Endothelial cell of umbilical vein (primary cell): ENCODE measurements around the gene EFHC1. TPM values are rescaled to one million over a fixed set of nuclear protein-coding genes. Genes with fewer than 3 reads are reported as not detected.

Experiments used
- BruUV-seq: library from RNA; stranded (reverse); fragments of 400-500 nt; replicated peaks from 2 replicates; lab custom pipeline; 2021; lab: Mats Ljungman, UMichigan
- CTCF ChIA-PET: fragments of 300-600, 350-600 bp; sonication (Branson Sonifier 250); formaldehyde crosslinking; loops from one replicate; lab custom pipeline; 2021; ENCODE audit warnings: antibody characterized with exemption, inconsistent platforms; lab: Charles Lee
- POLR2A ChIA-PET: fragments of 300-600, 350-600 bp; sonication (Branson Sonifier 250); formaldehyde crosslinking; loops from one replicate; lab custom pipeline; 2021; ENCODE audit warnings: antibody characterized with exemption, inconsistent platforms; lab: Charles Lee
- DNase-seq: peaks from one replicate; pipeline ENCODE4 v3.0.0-alpha.2; 2011; ENCODE audit warnings: low read depth, low spot score
- FAIRE-seq: peaks from 2 replicates; lab custom pipeline; 2011; peaks lifted over from hg19 to GRCh38; lab: Jason Lieb, UNC
- H2AFZ ChIP-seq: 2 replicates; pipeline ENCODE4 v1.6.0; 2012; ENCODE audit warnings: low read depth, low read length, control low read depth, inconsistent platforms
- H3K27ac ChIP-seq: 2 replicates; pipeline ENCODE4 v1.5.1; 2011; ENCODE audit warnings: low read depth, mild to moderate bottlenecking, control low read depth, low read length, moderate library complexity; ENCODE audit not compliant: insufficient read depth
- H3K27me3 ChIP-seq, 2 experiments: 2 replicates each; pipeline versions ENCODE4 v1.6.0 to v1.6.1; 2011; ENCODE audit warnings: low read length in 2 of 2, mixed read lengths in 1 of 2; ENCODE audit not compliant: control insufficient read depth in 2 of 2, insufficient read depth in 2 of 2
- H3K36me3 ChIP-seq, 2 experiments: 2 replicates in 1 of 2; 3 replicates in 1 of 2; pipeline ENCODE4 v1.5.1; 2011; ENCODE audit warnings: low read length in 2 of 2, mild to moderate bottlenecking in 1 of 2, moderate library complexity in 1 of 2; ENCODE audit not compliant: control insufficient read depth in 2 of 2, insufficient read depth in 2 of 2; ENCODE audit errors: extremely low read depth in 1 of 2
- H3K4me1 ChIP-seq: 3 replicates; pipeline ENCODE4 v1.5.1; 2011; ENCODE audit warnings: mild to moderate bottlenecking, low read length; ENCODE audit not compliant: control insufficient read depth, insufficient read depth; ENCODE audit errors: extremely low read depth
- H3K4me2 ChIP-seq: 2 replicates; pipeline ENCODE4 v1.6.1; 2011; ENCODE audit warnings: low read length, control low read depth, mixed read lengths; ENCODE audit not compliant: insufficient read depth
- H3K4me3 ChIP-seq, 3 experiments: fragments of 200-600 bp in 1 of 3; sonication (generic), shearing (Covaris generic) in 1 of 3; replicated peaks in 1 of 3; 2 replicates each; pipeline ENCODE4 v1.5.1; 2011 to 2016; ENCODE audit warnings: control low read depth in 3 of 3, low read length in 3 of 3, mild to moderate bottlenecking in 2 of 3, inconsistent platforms in 1 of 3, low read depth in 1 of 3, moderate library complexity in 1 of 3; ENCODE audit not compliant: insufficient read depth in 1 of 3
- H3K79me2 ChIP-seq: 2 replicates; pipeline ENCODE4 v1.6.0; 2012; ENCODE audit warnings: low read length, inconsistent platforms; ENCODE audit not compliant: control insufficient read depth, insufficient read depth
- H3K9ac ChIP-seq: replicated peaks from 2 replicates; pipeline ENCODE3; 2011; ENCODE audit warnings: low read length, control low read depth; ENCODE audit not compliant: insufficient read depth; ENCODE audit errors: extremely low read depth
- H3K9me1 ChIP-seq: replicated peaks from 3 replicates; pipeline ENCODE4 v1.6.0; 2011; ENCODE audit warnings: mild to moderate bottlenecking, low read length; ENCODE audit not compliant: control insufficient read depth, insufficient read depth; ENCODE audit errors: extremely low read depth
- H3K9me3 ChIP-seq: replicated peaks from 2 replicates; pipeline ENCODE4 v1.5.1; 2012; ENCODE audit warnings: low read length, inconsistent platforms; ENCODE audit not compliant: control insufficient read depth, insufficient read depth
- H4K20me1 ChIP-seq: replicated peaks from 2 replicates; pipeline ENCODE3; 2011; ENCODE audit warnings: mild to moderate bottlenecking, low read length; ENCODE audit not compliant: control insufficient read depth, insufficient read depth; ENCODE audit errors: extremely low read depth
- EZH2 ChIP-seq: IDR thresholded peaks from 2 replicates; pipeline ENCODE4 v1.6.1; 2012; ENCODE audit warnings: borderline replicate concordance, low read depth, mild to moderate bottlenecking, moderate library complexity, low read length, inconsistent platforms; ENCODE audit not compliant: severe bottlenecking
- FOS ChIP-seq: IDR thresholded peaks from 2 replicates; pipeline ENCODE4 v1.6.1; 2011; ENCODE audit warnings: mild to moderate bottlenecking, low read length, moderate library complexity, borderline replicate concordance; ENCODE audit not compliant: insufficient read depth
- GATA2 ChIP-seq: IDR thresholded peaks from 2 replicates; pipeline ENCODE4 v1.7.0; 2011; ENCODE audit warnings: low read depth, mild to moderate bottlenecking, moderate library complexity, mixed read lengths, low read length; ENCODE audit not compliant: insufficient read length, insufficient read depth
- JUN ChIP-seq: IDR thresholded peaks from 2 replicates; pipeline ENCODE4 v1.6.1; 2011; ENCODE audit warnings: borderline replicate concordance, low read depth; ENCODE audit not compliant: insufficient read length, insufficient read depth
- MYC ChIP-seq: IDR thresholded peaks from one replicate; pipeline ENCODE4 v1.6.1; 2011; ENCODE audit warnings: mild to moderate bottlenecking, low read depth, low read length
- POLR2A ChIP-seq: IDR thresholded peaks from 2 replicates; pipeline ENCODE4 v1.6.1; 2012; ENCODE audit warnings: low read depth, mild to moderate bottlenecking, control low read depth, low read length
- POLR2AphosphoS5 ChIP-seq: IDR thresholded peaks from 2 replicates; pipeline ENCODE4 v1.6.1; 2012; ENCODE audit warnings: low read depth, mild to moderate bottlenecking, control low read depth, low read length, moderate library complexity; ENCODE audit not compliant: insufficient read depth
- dilution Hi-C: fragments of 300-500 bp; cut with MboI; formaldehyde crosslinking; loops from one replicate; pipeline ENCODE4 v1.15.0; 2019; ENCODE audit warnings: low sequenced_read_pairs; ENCODE audit not compliant: extremely low pct_ligation_motif_present
- intact Hi-C: fragments of 100-400 bp; cut with micrococcal nuclease; formaldehyde crosslinking; loops from one replicate; pipeline ENCODE4 v1.10.0; 2022
- polyA plus RNA-seq, 4 experiments: library from polyadenylated mRNA; depleted of rRNA in 3 of 4; stranded (reverse) in 3 of 4; unstranded in 1 of 4; fragments of >200 nt; gene quantifications; 2 replicates each; pipeline versions ENCODE4 v1.2.1 to v1.2.3, GENCODE V29; 2011 to 2012; ENCODE audit warnings: missing spikeins in 1 of 4
- total RNA-seq: library from RNA; stranded (reverse); gene quantifications from 2 replicates; pipeline ENCODE4 v1.2.3, GENCODE V29; 2021
- TF ChIP-seq, protein P1 (sequence below), 2 donors: IDR thresholded peaks; 1 replicate in 1 of 2; 2 replicates in 1 of 2; pipeline ENCODE4 v1.5.1; 2011; ENCODE audit warnings: low read length in 2 of 2, mild to moderate bottlenecking in 2 of 2, moderate library complexity in 2 of 2, control low read depth in 1 of 2, inconsistent platforms in 1 of 2, low read depth in 1 of 2; ENCODE audit not compliant: insufficient read depth in 1 of 2; ENCODE audit errors: extremely low read depth in 1 of 2
- TF ChIP-seq, protein P2 (sequence below): IDR thresholded peaks from 2 replicates; pipeline ENCODE4 v1.6.1; 2011; ENCODE audit not compliant: insufficient read depth, insufficient read length

The EFHC1 gene
- total and polyA plus RNA-seq, 2 donors (not counting 3 experiments of a cell fraction or from before 2014, with no cell fraction given), result 14.6 to 17.6 TPM

- H3K9me1 ChIP-seq, result no peaks in the 10 kb centered on the region
- no TSS peak for BruUV-seq
- intact Hi-C loops (no loop called here), dilution Hi-C loops (no loop called here)
- no peak overlapping the region for H3K4me2 ChIP-seq
- H3K9me3 ChIP-seq, result no peaks in the 10 kb centered on the region
- FAIRE-seq (no peak), DNase-seq (no peak)
- H3K4me1 ChIP-seq, result peaks cover 8% of the 10 kb centered on the region
- H4K20me1 ChIP-seq, result no peaks in the 10 kb centered on the region
- ChIA-PET CTCF (interaction anchor here (0.8 to 1.5 kb wide), 5 partner anchors 9 to 83 kb away, joined by 3 to 4 read pairs (median 4); no protein-coding TSS in a partner anchor), POLR2A (no interaction called here)
- H3K27ac ChIP-seq, result no peak overlapping the region
- H3K27me3 ChIP-seq, result no peaks in the 10 kb centered on the region
- TF ChIP-seq EZH2 (no peak), POLR2A (no peak), JUN (no peak), MYC (no peak), GATA2 (no peak), POLR2AphosphoS5 (no peak), FOS (no peak)
- TF ChIP-seq, protein P1, sequence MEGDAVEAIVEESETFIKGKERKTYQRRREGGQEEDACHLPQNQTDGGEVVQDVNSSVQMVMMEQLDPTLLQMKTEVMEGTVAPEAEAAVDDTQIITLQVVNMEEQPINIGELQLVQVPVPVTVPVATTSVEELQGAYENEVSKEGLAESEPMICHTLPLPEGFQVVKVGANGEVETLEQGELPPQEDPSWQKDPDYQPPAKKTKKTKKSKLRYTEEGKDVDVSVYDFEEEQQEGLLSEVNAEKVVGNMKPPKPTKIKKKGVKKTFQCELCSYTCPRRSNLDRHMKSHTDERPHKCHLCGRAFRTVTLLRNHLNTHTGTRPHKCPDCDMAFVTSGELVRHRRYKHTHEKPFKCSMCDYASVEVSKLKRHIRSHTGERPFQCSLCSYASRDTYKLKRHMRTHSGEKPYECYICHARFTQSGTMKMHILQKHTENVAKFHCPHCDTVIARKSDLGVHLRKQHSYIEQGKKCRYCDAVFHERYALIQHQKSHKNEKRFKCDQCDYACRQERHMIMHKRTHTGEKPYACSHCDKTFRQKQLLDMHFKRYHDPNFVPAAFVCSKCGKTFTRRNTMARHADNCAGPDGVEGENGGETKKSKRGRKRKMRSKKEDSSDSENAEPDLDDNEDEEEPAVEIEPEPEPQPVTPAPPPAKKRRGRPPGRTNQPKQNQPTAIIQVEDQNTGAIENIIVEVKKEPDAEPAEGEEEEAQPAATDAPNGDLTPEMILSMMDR (IDR thresholded peaks at IDR 0.05; ENCODE audit: extremely low read depth in 1 of 2, insufficient read depth in 1 of 2, low read depth in 1 of 2, low read length in 2 of 2), result no peak
- TF ChIP-seq, protein P2, sequence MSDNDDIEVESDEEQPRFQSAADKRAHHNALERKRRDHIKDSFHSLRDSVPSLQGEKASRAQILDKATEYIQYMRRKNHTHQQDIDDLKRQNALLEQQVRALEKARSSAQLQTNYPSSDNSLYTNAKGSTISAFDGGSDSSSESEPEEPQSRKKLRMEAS, result no peak
- H3K4me3 ChIP-seq, result no peak overlapping the region
- H2AFZ ChIP-seq, result no peak overlapping the region
- no peak overlapping the region for H3K9ac ChIP-seq
- peaks cover 6 to 30% of the 10 kb centered on the region in 2 experiments for H3K36me3 ChIP-seq
- no peaks in the 10 kb centered on the region for H3K79me2 ChIP-seq
Observed at GRCh38 chr6:52498538-52499017, 78.4 kb downstream of the EFHC1 start.
